NCI-H128 (cell line): Measurements from ENCODE around the gene SLC23A3.

Source experiments
- DNase-seq: peaks from one replicate; lab custom pipeline; 2025; ENCODE audit not compliant: unreplicated experiment; lab: John Stamatoyannopoulos, UW

SLC23A3 gene

GRCh38 chr2:219176818-219177551, 7.2 kb upstream of the SLC23A3 start, which contains the start of gene CNPPD1:
Gene CNPPD1, minus strand, starts transcription at chr2:219176925. Its CDS starts 97 bp downstream, at chr2:219176828.
- DNase-seq = peak; percentile 51

- DNase-seq = no peak
These were observed 6.3 kb upstream of the SLC23A3 start for GRCh38 chr2:219175928-219176817.

GRCh38 chr2:219175486-219175885, 5.7 kb upstream of the SLC23A3 start:
- DNase-seq = no peak

GRCh38 chr2:219174801-219175200, 5.0 kb upstream of the SLC23A3 start:
- DNase-seq = no peak

- no peak for DNase-seq
These were observed 4.3 kb upstream of the SLC23A3 start for GRCh38 chr2:219174146-219174545.

- no peak for DNase-seq
These were observed 3.3 kb upstream of the SLC23A3 start for GRCh38 chr2:219173176-219173575.

- DNase-seq = no peak
These were observed 2.7 kb upstream of the SLC23A3 start for GRCh38 chr2:219172231-219173154.

- DNase-seq = peak; percentile 4
These were observed 1.4 kb upstream of the SLC23A3 start for GRCh38 chr2:219171231-219171651.

GRCh38 chr2:219168932-219169331, 897 bp downstream of the SLC23A3 start:
- no peak for DNase-seq

GRCh38 chr2:219168526-219168925, 1.3 kb downstream of the SLC23A3 start:
- no peak for DNase-seq

- DNase-seq = no peak
These were observed 1.8 kb downstream of the SLC23A3 start for GRCh38 chr2:219167997-219168396.

- DNase-seq = no peak
These were observed 4.5 kb downstream of the SLC23A3 start for GRCh38 chr2:219165058-219165911.

- DNase-seq = no peak
These were observed 6.7 kb downstream of the SLC23A3 start for GRCh38 chr2:219163156-219163555.

- DNase-seq = no peak
These were observed 8.7 kb downstream of the SLC23A3 start for GRCh38 chr2:219161097-219161496.

GRCh38 chr2:219160186-219161017, 9.4 kb downstream of the SLC23A3 start, which contains the start of gene NHEJ1:
Gene NHEJ1, minus strand, starts transcription at chr2:219160815. Its CDS starts 2,453 bp downstream, at chr2:219158362.
- peak; percentile 61 for DNase-seq

- DNase-seq = no peak
These were observed 10.1 kb downstream of the SLC23A3 start for GRCh38 chr2:219159771-219160185.

GRCh38 chr2:219158586-219158985, 11.2 kb downstream of the SLC23A3 start:
- DNase-seq = no peak

- DNase-seq = no peak
These were observed 11.8 kb downstream of the SLC23A3 start for GRCh38 chr2:219158025-219158424.

GRCh38 chr2:219157396-219157795, 12.4 kb downstream of the SLC23A3 start:
- DNase-seq = no peak
